Activated CD4-positive, alpha-beta memory T cell treated with anti-CD3 and anti-CD28 coated beads for 36 hours (primary cell): ENCODE data around the gene KBTBD2. TPM values are rescaled to one million over a fixed set of nuclear protein-coding genes. Genes with fewer than 3 reads are reported as not detected.
"Not testable (repeated sequence)": the region's sequence is repeated elsewhere in the genome, so short reads cannot be mapped to it uniquely, and the experiment has no call there.

Experiments used
- CTCF ChIA-PET: fragments of 350-600 bp; sonication (Branson Sonifier 250); formaldehyde crosslinking; loops from one replicate; lab custom pipeline; 2021; ENCODE audit warnings: antibody characterized with exemption, inconsistent platforms; lab: Charles Lee
- POLR2A ChIA-PET: fragments of 350-600 bp; sonication (Branson Sonifier 250); formaldehyde crosslinking; loops from one replicate; lab custom pipeline; 2021; ENCODE audit warnings: antibody characterized with exemption; lab: Charles Lee
- DNase-seq: peaks from one replicate; pipeline ENCODE4 v3.0.0-alpha.2; 2020
- H3K27ac Mint-ChIP-seq: one replicate; pipeline ENCODE4 v1.8.0; 2021; ENCODE audit warnings: mixed read lengths
- H3K27me3 Mint-ChIP-seq: one replicate; pipeline ENCODE4 v1.8.0; 2021; ENCODE audit warnings: mixed read lengths
- H3K36me3 Mint-ChIP-seq: one replicate; pipeline ENCODE4 v1.8.0; 2021; ENCODE audit warnings: mixed read lengths
- H3K4me1 Mint-ChIP-seq: one replicate; pipeline ENCODE4 v1.8.0; 2021; ENCODE audit warnings: low read depth, mixed read lengths
- H3K4me3 Mint-ChIP-seq: one replicate; pipeline ENCODE4 v1.8.0; 2021; ENCODE audit warnings: mild to moderate bottlenecking, mixed read lengths
- H3K9me3 Mint-ChIP-seq: one replicate; pipeline ENCODE4 v1.8.0; 2021; ENCODE audit warnings: mixed read lengths
- intact Hi-C: fragments of 100-400 bp; cut with micrococcal nuclease; formaldehyde crosslinking; loops from one replicate; pipeline ENCODE4 v1.15.1; 2023
- total RNA-seq, 2 experiments: library from RNA; stranded (reverse); gene quantifications; one replicate each; pipeline ENCODE4 v1.2.3, GENCODE V29; 2021

KBTBD2 gene
- total RNA-seq, 2 experiments from 2014 or later = 25.0 to 27.6 TPM

DNA sequence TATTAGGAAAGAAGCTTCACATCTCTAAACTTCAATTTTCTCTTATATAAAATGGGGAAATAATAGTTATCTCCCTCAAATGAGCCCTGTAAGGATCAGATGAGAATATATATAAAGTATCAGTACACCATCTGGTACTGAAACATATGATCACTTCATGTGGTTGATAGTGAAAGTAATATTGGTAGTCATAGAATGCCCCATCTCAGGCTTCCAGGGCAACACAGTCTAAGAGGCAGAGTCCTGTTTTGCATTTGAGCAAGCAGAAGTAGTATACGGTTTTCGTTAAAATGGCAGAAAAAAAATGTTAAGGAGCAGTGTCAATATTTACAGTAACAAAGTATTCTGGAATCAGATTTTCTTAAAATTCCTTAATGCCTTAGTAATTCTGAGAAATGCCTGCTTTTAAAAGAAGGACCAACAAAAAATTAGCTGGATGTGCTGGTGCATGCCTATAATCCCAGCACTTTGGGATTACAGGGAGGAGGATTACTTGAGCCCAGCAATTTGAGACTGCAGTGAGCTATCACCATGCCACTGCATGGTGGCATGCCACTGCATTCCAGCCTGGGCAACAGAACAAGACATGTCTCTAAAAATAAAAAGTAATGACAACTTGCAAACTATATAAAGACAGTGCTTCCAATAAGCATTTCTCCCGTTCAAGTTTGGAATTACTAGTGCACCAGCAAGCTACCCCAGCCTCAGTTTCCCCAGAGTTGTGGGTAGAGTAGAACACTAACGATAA, 19.8 kb downstream of the KBTBD2 start:
- Mint-ChIP-seq H3K27ac (no peak overlapping the region), H3K4me1 (peaks cover 31% of the 10 kb centered on the region), H3K9me3 (no peaks in the 10 kb centered on the region), H3K36me3 (peaks cover 50% of the 10 kb centered on the region), H3K27me3 (no peaks in the 10 kb centered on the region), H3K4me3 (no peak overlapping the region)
- DNase-seq = no peak
- ChIA-PET POLR2A (no interaction called here), CTCF (interaction anchor here (1.0 to 1.5 kb wide), 3 partner anchors 19 to 71 kb away, joined by 3 to 5 read pairs (median 4); partner anchors contain the start of gene KBTBD2)
- intact Hi-C loops = loop anchor here (2.0 kb wide), 1 partner anchor 21 kb away; no protein-coding TSS in a partner anchor

- H3K9me3 Mint-ChIP-seq = peaks cover 3% of the 10 kb centered on the region
- no peak overlapping the region for H3K4me3 Mint-ChIP-seq
- peak overlapping the region; percentile 53 for H3K27ac Mint-ChIP-seq
- intact Hi-C loops = loop anchor here (1.0 to 2.0 kb wide), 2 partner anchors 9 to 23 kb away; no protein-coding TSS in a partner anchor
- H3K27me3 Mint-ChIP-seq = no peaks in the 10 kb centered on the region
- peaks cover 26% of the 10 kb centered on the region for H3K4me1 Mint-ChIP-seq
- DNase-seq = no peak
- peaks cover 59% of the 10 kb centered on the region for H3K36me3 Mint-ChIP-seq
- POLR2A ChIA-PET = interaction anchor here (1.8 kb wide), 1 partner anchor 22 kb away, joined by 5 read pairs; no protein-coding TSS in a partner anchor
- CTCF ChIA-PET = interaction anchor here (0.6 to 4.2 kb wide), 2 partner anchors 24 to 124 kb away, joined by 4 to 41 read pairs; no protein-coding TSS in a partner anchor
Observed at GRCh38 chr7:32870298-32870697, 21.3 kb downstream of the KBTBD2 start.

DNA sequence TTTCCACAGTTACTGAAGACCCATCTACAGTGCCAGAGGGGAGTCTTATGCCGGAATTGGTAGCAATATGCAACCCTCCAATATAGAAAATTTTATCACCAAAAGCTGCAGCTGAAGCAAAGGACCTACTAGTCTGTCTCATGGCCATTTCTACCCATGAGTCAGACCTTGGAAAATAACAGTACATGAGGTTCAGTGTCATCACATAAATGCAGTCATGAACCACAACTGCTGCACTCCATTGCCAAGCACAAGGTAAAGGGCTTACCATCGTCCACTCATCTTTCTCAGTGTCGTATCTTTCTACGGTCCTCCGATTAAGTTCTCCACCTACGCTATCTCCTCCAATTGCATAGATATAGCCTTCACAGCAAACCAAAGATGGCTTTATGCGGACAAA, 21.8 kb downstream of the KBTBD2 start:
- H3K9me3 Mint-ChIP-seq = peaks cover 3% of the 10 kb centered on the region
- H3K36me3 Mint-ChIP-seq = peaks cover 56% of the 10 kb centered on the region
- ChIA-PET CTCF (interaction anchor here (4.2 kb wide), 1 partner anchor 23 kb away, joined by 41 read pairs; no protein-coding TSS in a partner anchor), POLR2A (interaction anchor here (1.8 kb wide), 1 partner anchor 23 kb away, joined by 5 read pairs; no protein-coding TSS in a partner anchor)
- intact Hi-C loops = loop anchor here (1.0 to 2.0 kb wide), 2 partner anchors 10 to 23 kb away; no protein-coding TSS in a partner anchor
- no peak overlapping the region for H3K4me3 Mint-ChIP-seq
- peak overlapping the region; percentile 11 for H3K27ac Mint-ChIP-seq
- DNase-seq = no peak
- no peaks in the 10 kb centered on the region for H3K27me3 Mint-ChIP-seq
- H3K4me1 Mint-ChIP-seq = peaks cover 26% of the 10 kb centered on the region

DNA sequence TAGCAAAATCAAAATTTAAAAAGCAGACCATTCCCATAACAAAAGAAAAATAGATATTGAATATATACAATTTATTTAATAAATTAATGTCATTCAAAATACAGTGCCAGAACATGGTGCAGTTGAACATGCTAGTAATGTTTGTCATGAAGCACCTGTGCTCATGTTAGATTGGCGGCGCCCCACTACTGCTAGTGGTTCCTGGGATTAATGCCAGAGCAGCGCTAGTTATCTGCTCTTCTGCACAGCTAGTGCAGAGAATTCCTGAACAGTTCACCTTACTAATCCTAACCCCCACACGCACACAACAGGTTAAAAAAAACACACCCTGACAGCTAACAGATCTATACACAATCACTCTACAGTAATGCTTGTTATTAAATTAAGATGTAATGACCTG, 23.4 kb downstream of the KBTBD2 start:
- Mint-ChIP-seq H3K27me3 (no peaks in the 10 kb centered on the region), H3K4me1 (peaks cover 26% of the 10 kb centered on the region), H3K27ac (no peak overlapping the region), H3K9me3 (peaks cover 3% of the 10 kb centered on the region), H3K36me3 (peaks cover 56% of the 10 kb centered on the region), H3K4me3 (no peak overlapping the region)
- DNase-seq = no peak
- ChIA-PET POLR2A (interaction anchor here (1.3 kb wide), 1 partner anchor 13 kb away, joined by 3 read pairs; no protein-coding TSS in a partner anchor), CTCF (interaction anchor here (1.3 to 4.2 kb wide), 2 partner anchors 22 to 240 kb away, joined by 3 to 41 read pairs; no protein-coding TSS in a partner anchor)
- intact Hi-C loops = no loop called here

DNA sequence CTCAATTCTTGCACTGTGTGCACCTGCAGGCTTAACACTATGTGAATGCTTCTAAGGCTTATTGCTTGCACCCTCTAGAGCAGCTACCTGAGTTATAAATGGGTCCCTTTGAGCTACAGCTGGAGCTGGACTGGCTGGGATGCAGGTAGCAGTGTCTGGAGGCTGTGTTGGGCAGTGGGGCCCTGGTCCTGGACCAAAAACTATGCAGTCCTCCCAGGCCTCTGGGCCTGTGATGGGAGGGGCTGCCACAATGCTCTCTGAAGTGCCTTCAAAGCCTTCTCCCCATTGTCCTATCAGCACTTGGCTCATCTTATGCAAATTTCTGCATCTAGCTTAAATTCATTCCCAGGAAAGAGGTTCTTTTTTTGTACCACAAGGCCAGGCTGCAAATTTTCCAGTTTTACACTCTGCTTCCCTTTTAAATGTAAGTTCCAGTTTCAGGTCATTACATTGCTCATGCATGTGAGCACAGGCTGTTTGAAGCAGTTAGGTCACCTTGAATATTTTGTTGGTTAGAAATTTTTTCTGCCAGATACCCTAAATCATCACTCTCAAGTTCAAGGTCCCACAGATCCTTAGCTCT, 26.0 kb downstream of the KBTBD2 start:
- no peak overlapping the region for H3K4me3 Mint-ChIP-seq
- H3K9me3 Mint-ChIP-seq = peaks cover 3% of the 10 kb centered on the region
- ChIA-PET CTCF (interaction anchor here (1.4 kb wide), 1 partner anchor 19 kb away, joined by 5 read pairs; no protein-coding TSS in a partner anchor), POLR2A (interaction anchor here (0.6 to 0.9 kb wide), 2 partner anchors 10 to 12 kb away, joined by 3 read pairs; no protein-coding TSS in a partner anchor)
- intact Hi-C loops = no loop called here
- no peaks in the 10 kb centered on the region for H3K27me3 Mint-ChIP-seq
- no peak overlapping the region for H3K27ac Mint-ChIP-seq
- H3K4me1 Mint-ChIP-seq = peaks cover 11% of the 10 kb centered on the region
- DNase-seq = no peak
- peaks cover 38% of the 10 kb centered on the region for H3K36me3 Mint-ChIP-seq

GRCh38 chr7:32863872-32864271, 27.7 kb downstream of the KBTBD2 start:
- DNase-seq, intact Hi-C loops, H3K27me3 Mint-ChIP-seq, H3K4me3 Mint-ChIP-seq, POLR2A ChIA-PET, H3K9me3 Mint-ChIP-seq, CTCF ChIA-PET, H3K4me1 Mint-ChIP-seq, H3K27ac Mint-ChIP-seq: not testable (repeated sequence)
- H3K36me3 Mint-ChIP-seq = peaks cover 22% of the 10 kb centered on the region

DNA sequence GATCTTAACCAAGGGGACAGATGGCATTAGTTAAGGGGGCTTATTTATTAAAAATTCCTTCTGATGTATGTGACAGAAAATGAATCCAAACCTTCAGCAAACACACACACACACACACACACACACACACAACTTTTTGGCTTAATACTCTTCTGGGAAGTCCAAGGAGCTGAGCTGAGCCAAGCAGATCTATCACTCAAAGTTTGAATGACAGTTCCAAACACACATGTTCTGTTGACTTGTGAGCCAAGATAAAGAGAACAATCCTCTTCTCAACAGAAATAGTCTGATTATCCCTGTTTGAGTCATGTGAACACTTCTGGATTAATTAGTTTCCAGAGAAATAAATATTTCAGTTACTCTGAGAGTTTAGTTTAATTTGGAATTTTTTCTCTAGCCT, 31.5 kb downstream of the KBTBD2 start:
- no peak for DNase-seq
- H3K36me3 Mint-ChIP-seq = no peaks in the 10 kb centered on the region
- ChIA-PET POLR2A (no interaction called here), CTCF (interaction anchor here (2.7 kb wide), 1 partner anchor 14 kb away, joined by 12 read pairs; no protein-coding TSS in a partner anchor)
- no peaks in the 10 kb centered on the region for H3K9me3 Mint-ChIP-seq
- peaks cover 13% of the 10 kb centered on the region for H3K4me1 Mint-ChIP-seq
- H3K4me3 Mint-ChIP-seq = no peak overlapping the region
- peaks cover 3% of the 10 kb centered on the region for H3K27me3 Mint-ChIP-seq
- no peak overlapping the region for H3K27ac Mint-ChIP-seq
- intact Hi-C loops = no loop called here

- no peak overlapping the region for H3K27ac Mint-ChIP-seq
- ChIA-PET CTCF (interaction anchor here (1.1 to 2.3 kb wide), 2 partner anchors 12 to 13 kb away, joined by 3 to 7 read pairs; no protein-coding TSS in a partner anchor), POLR2A (no interaction called here)
- no peak overlapping the region for H3K4me3 Mint-ChIP-seq
- H3K27me3 Mint-ChIP-seq = peaks cover 15% of the 10 kb centered on the region
- H3K9me3 Mint-ChIP-seq = no peaks in the 10 kb centered on the region
- intact Hi-C loops = no loop called here
- no peak for DNase-seq
- H3K4me1 Mint-ChIP-seq = peaks cover 13% of the 10 kb centered on the region
- no peaks in the 10 kb centered on the region for H3K36me3 Mint-ChIP-seq
Observed at GRCh38 chr7:32858648-32859047, 32.9 kb downstream of the KBTBD2 start.

GRCh38 chr7:32857063-32857462, 34.5 kb downstream of the KBTBD2 start:
- H3K4me3 Mint-ChIP-seq, H3K36me3 Mint-ChIP-seq, POLR2A ChIA-PET, DNase-seq, intact Hi-C loops, H3K27ac Mint-ChIP-seq, H3K9me3 Mint-ChIP-seq: not testable (repeated sequence)
- Mint-ChIP-seq H3K4me1 (peaks cover 13% of the 10 kb centered on the region), H3K27me3 (peaks cover 21% of the 10 kb centered on the region)
- CTCF ChIA-PET = interaction anchor here (2.3 kb wide), 1 partner anchor 10 kb away, joined by 7 read pairs; no protein-coding TSS in a partner anchor

DNA sequence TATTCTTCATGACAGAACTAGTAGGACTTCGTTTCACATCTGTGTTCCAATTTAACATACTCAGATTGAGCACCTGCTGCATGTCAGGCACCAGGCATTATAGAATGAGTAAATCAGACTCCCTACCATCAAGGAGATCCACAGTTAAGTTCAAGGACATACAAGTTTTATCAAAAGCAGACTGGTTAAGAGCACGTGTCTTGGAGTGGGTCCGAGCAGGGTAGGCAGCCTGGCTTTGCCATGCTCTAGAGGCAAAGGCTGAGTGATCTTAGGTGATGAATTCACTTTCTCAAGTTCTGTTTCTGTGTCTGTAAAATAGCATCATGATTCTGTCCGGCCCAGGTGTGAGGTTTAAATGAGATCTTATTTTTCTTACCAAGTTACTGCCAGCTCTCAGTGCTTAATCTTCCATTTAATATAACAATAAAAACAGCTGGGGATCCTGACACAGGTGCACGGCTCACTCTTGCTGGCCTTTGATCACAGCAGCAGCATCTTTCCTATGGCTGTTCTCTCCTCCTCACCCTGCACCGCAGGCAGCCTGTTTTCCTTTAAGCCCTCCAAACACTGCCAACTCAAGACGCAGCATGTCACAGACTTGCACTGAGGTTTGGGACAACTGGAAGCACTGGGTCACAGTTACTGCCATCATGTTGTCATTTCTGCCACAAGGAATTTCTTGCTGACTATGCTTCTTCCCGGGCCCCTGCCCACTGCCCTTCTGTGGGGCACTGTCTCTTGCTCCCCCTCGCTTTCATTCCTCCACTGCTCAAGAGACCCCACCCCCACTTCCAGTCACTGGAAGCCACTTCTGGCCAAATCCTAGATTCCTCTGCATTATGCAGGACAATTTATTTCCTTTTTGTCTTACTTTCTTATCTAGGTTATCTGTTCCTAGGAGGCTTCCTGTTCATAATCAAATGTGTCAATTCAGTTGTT, 35.5 kb downstream of the KBTBD2 start:
- DNase-seq, intact Hi-C loops, H3K4me3 Mint-ChIP-seq, POLR2A ChIA-PET, H3K36me3 Mint-ChIP-seq, H3K27ac Mint-ChIP-seq, H3K9me3 Mint-ChIP-seq: not testable (repeated sequence)
- H3K27me3 Mint-ChIP-seq = peaks cover 27% of the 10 kb centered on the region
- CTCF ChIA-PET = interaction anchor here (0.9 kb wide), 1 partner anchor 10 kb away, joined by 5 read pairs; no protein-coding TSS in a partner anchor
- H3K4me1 Mint-ChIP-seq = peaks cover 13% of the 10 kb centered on the region

DNA sequence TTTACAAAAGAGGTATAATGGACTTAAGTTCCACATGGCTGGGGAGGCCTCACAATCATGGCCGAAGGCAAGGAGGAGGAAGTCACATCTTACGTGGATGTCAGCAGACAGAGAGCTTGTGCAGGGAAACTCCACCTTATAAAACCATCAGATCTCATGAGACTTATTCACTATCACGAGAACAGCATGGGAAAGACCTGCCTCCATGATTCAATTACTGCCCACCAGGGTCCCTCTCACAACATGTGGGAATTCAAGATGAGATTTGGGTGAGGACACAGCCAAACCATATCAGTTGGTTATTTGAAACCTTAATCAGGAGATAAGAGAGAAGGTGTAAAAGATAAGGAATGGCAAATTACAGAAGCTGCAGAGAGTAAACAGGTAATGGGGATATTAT, 40.9 kb downstream of the KBTBD2 start:
- CTCF ChIA-PET, intact Hi-C loops, H3K4me3 Mint-ChIP-seq, H3K36me3 Mint-ChIP-seq, DNase-seq, H3K27ac Mint-ChIP-seq, POLR2A ChIA-PET, H3K4me1 Mint-ChIP-seq, H3K9me3 Mint-ChIP-seq: not testable (repeated sequence)
- peaks cover 45% of the 10 kb centered on the region for H3K27me3 Mint-ChIP-seq
